Activated naive CD8-positive, alpha-beta T cell treated with anti-CD3 and anti-CD28 coated beads, Interleukin-2, amount 50 U/mL, for 16 hours (primary cell): ENCODE results near the gene CPSF4L.
A peak's percentile ranks its signal among the peaks of the same experiment; 100 is the strongest.

Experiments used
- DNase-seq: peaks from one replicate; pipeline ENCODE4 v3.0.0-alpha.2; 2020; ENCODE audit warnings: low read depth, low spot score

CPSF4L gene

DNA sequence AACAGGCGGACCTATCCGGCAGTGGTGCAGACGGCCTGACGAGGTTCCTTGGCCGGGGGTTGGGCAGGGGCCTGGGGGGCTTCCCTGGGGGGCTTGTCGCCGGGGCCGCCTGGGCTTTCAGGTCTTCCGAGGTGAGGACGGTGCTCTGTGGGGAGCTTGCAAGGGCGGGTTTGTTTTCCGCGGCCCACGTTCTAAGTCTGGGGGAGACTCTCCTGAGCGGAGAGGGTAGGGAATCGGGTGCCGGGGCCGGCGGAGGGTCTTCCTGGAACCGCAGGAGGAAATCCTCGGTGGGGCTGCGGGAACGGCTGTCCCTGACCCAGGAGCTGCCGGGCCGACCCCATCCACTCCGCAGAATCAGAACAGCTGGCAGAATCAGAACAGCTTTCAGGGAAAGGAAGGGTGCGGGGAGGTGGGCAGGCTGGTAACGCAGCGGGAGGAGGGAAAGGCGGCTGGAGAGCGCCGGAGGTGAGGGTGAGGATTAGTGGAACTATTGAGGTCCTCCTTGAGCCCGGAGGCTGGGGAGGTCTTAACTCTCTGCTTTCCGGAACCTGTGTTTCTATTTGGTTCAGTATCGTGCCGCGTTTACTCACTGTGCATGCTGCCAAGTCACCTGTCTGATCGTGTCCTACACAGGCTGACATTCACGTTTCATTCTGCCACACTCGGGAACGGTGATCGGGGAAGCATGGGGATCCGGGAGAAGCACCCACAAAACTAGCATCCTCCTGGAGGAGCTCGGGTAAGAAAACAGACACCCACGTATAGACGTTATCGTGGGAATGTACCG lies 28.9 kb downstream of the CPSF4L start:
- no peak for DNase-seq

DNA sequence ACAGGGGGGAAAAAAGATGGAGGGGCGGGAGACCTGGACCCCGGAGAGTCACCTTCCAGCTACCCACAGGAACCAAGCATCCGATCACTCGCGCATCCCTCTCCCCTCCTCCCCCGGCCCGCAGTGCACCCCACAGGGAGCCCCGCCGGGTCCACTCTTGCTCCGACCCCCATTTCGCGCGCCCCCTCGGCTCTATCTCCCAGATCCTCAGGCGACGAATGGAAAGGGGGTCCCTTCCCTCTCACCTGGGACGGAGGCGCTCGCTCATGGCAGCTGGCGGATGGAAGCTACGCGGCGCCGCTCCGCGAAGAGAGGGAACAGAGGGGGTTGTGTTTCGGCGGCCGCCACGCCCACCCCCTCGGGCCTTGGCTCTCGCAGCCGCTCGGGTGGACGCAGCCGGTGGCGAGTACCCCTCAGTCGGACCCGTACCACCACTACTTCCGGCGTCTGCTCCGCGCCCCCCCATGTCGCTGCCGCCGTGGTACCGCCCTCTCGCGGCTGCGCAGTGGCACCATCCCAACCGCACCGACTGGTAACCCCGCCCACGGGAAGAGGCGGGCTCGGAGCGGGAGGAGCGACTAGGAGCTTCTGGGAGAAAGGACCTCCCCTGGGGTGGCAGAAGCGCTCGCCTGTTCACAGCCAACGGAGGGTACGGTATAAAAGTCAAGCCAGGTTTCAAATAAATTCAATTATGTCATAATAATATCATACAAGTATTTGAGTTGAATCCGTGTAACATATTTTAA lies 29.7 kb downstream of the CPSF4L start:
- DNase-seq, result peak; percentile 97

DNA sequence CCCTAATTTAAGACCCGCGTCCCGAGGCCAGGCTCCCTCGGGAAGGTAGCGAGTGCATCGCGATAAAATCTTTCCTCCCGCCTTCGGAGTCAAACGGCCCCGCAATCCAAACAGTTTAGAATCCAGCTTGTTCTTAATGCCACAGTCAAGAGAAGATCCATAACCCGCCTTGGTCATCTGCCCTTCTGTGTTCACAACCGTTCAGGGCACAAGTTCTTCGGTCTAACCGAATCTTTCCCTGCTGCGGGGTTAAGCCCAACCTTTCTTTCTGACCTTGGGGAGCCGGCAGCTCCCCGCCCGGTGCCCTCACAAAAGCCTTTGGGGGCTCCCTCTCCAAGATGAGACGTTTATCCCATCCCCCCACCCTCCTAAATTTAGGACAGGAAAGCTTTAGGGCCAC lies 30.3 kb downstream of the CPSF4L start:
- DNase-seq, result no peak

DNA sequence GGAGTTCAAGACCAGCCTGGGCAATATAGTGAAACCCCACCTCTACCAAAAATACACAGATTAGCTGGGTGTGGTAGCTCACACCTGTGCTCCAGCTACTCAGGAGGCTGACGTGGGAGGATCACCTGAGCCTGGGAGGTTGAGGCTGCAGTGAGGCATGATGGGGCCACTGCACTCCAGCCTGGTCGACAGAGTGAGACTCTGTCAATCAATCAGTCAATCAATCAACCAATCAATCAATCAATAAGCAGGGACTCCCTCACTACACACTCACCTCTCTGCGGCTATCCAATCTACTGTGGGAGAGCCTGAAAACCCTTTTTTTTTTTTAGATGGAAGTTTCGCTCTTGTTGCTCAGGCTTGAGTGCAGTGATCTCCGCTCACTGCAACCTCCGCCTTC lies 31.6 kb downstream of the CPSF4L start:
- no peak for DNase-seq

DNA sequence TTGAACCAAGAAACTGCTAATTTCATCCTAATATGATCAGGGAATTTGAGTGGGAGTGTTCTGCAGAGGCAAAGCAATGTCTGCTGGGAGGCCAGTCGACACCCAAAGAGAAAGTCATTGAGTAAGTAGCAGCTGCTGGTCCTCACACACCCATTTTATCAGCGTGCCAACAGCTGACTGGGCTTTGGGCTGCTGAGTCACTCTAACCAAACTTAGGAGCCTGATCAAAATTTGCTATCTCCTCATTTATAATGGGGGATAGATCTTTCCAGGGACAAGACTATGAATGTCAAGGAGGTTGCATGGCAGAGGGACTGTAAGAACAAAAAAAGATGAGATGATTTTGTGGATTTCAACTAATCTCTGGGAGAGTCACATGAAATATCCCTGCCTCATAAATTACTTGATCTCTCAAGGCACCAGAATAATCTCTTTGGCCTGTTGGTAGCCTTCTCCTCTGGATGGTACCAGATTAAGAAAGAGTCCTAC lies 32.9 kb downstream of the CPSF4L start:
- DNase-seq, result no peak

DNA sequence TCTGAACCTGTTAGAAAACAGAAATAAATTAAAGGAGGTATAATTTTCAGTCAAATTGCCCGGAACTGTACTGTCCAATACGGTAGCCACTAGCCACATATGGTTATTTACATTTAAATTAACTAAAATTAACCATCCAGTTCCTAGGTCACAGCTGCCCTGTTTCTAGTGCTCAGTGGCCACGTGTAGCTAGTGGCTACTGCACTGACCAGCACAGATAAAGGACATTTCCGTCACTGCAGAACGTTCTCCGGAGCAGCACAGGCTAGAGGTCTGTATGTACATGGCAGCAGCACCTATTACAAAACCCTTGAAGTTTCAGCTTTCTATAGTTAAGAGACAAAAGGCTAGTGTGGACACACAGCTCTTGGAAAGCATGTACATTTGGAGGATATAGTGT lies 33.7 kb downstream of the CPSF4L start:
- no peak for DNase-seq

DNA sequence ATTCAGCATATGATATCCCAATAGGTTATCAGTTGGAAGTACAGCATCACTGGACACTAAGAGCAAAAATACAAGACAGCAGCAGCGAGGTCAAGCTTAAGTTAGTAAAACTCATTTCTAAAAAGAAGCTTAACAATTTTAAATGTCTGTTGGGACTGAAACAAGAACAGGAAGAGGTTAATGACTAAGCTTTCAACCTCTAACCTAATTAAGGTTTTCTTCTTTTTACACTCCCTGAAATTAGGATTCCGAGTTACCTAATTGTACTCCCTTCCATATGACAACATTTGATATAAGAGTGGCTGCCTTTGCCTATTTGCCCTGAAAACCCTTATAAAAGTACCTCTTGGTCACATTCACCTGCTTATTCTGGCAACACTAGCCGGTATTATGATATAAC lies 34.3 kb downstream of the CPSF4L start:
- no peak for DNase-seq

DNA sequence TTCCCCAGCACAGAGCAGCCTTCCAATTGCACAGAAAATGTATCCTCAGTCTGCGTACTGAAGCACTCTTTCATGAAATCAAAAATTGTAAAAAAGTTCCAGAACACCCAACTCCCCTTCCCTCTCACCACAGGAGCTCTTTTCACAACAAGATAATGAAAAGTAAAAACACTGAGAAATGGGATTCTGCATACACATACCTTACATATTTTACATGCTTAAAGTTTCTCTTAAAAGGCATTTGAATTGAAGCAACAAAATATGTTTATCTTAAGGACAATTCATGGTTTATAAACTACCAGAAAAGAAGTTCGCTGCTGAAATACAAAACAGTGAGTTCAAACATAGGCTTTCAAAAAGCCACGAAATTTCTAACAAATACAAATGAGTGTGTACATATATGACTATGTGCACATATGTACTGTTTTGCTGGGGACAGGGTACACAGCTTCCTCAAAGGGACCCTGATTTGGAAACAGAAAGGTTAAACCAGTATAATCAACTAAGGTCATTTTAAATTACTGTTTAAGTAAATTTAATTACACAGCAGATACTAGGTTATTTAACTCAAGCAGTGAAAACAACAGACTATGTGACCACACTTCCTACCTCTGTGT lies 35.0 kb downstream of the CPSF4L start:
- no peak for DNase-seq

DNA sequence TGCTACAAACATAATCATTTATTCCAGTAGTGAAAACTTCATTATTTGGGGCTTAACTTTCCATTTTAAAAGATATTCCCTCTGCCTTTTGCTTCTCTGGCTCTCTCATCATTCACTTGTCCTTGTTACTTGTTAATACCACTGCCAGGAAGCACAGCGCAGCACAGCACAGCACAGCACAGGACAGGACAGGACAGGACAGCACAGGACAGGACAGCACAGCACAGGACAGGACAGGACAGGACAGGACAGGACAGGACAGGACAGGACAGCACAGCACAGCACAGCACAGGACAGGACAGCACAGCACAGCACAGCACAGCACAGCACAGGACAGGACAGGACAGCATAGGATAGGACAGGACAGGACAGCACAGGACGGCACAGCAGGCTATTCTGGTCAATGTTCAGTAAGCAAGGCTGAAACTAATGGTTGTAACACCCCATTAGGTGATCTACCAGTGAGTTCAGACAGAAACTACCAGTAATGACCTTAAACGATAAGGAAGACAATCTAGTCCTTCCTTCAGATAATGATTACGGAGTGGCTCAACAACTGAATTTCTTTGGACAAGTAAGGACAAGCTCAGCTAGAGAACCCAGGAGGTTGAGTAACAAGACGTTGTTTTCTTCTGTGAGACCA lies 36.9 kb downstream of the CPSF4L start:
- no peak for DNase-seq

DNA sequence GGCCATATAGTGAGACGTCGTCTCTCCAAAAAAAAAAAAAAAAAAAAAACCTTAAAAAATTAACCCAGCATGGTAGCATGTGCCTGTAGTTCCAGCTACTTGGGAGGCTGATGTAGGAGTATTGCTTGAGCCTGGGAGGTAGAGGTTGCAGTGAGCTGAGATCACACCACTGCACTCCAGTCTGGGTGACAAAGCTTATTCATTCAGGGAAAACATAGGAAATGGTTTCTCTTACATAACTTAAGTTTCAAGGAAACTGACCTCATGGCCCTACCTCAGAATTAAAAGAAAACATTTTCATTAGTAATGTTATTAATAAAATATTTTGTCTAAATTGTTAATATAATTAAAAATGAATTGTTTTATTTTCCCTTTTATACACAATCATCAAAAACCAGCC lies 37.4 kb downstream of the CPSF4L start:
- no peak for DNase-seq

DNA sequence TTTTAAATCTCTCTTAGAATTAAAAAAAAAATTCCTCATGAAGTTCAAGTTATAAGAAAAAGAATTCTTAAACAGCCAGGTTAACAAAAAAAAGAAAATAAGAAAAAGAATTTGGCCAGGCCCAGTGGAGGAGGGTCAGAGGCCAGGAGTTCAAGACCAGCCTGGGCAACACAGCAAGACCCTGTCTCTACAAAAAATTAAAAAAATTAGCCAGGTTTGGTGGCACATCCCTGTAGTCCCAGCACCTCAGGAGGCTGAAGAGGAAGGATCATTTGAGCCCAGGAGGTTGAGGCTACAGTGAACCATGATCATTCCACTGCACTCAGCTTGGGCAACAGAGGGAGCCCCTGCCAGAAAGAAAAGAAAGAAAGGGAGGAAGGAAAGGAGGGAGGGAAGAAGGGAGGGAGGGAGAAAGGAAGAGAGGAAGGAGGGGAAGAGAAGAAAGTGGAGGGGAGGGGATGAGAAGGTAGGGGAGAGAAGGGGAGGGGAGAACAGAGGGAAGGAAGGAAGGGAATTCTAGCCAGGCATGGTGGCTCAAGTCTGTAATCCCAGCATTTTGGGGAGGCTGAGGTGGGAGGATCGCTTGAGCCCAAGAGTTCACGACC lies 38.0 kb downstream of the CPSF4L start:
- DNase-seq, result no peak

DNA sequence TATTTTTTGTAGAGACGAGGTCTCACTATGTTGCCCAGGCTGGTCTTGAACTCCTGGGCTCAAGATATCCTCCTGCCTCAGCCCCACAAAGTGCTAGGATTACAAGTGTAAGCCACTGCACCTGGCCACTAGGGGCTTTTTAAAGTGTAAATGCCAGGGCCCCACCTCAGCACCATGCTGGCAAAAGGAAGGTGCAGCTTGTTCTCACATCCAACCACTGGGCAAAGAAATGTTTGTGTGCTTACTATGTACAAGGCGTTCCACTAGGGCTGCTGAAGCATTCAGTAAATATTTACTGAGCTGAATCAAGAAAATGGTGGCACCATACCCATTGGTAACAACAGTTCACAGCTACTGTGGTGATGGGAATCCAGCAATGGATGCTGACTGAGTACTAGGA lies 46.2 kb downstream of the CPSF4L start:
- DNase-seq, result no peak

DNA sequence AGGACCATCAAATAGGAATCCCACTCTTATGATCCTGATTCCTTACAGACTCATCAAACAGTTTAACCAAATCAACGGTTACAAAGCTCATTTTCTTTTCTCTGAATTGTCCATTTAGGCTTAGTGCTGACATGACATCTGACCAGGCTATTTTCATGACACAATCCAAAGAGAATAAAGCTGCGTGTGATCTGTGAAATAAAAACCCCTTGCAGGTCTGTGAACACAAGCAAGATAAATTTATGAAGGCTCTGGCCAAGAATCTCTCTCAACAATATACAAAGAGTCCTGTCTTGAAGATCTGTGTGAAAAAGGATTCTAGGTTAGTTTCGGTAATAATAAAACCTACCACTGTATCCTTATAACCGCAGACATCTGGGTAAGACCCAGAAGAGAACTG lies 46.8 kb downstream of the CPSF4L start:
- no peak for DNase-seq

DNA sequence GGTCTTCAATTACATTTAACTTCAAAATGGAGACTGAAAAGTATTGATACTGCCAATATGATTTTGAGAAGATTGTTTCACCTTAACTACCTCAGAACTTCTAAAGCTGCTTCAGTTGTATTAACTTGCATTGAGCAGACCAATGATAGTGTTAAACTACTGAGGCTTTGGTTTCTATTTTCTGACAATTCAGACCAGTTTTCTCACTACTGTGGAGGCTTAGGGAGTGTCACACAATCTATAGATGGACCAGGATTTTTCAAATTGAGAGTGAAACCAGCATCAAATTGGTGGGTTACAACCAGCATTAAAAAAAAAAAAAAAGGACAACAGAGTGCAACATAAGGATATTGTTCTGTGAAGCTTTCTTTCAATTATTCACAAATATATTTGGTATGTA lies 47.7 kb downstream of the CPSF4L start:
- no peak for DNase-seq

DNA sequence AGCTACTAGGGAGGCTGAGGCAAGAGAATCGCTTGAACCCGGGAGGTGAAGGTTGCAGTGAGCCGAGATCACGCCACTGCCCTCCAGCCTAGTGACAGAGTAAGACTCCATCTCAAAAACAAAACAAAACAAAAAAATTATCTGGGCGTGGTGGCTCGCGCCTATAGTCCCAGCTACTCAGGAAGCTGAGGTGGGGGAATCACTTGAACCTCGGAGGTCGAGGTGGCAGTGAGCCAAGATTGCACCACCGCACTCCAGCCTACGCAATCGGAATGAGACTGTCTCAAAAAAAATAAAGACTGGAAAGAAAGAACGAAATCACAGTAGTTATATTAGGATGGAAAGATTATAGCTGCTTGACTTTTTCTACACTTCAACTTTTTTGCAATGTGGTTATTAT lies 49.9 kb downstream of the CPSF4L start:
- no peak for DNase-seq

DNA sequence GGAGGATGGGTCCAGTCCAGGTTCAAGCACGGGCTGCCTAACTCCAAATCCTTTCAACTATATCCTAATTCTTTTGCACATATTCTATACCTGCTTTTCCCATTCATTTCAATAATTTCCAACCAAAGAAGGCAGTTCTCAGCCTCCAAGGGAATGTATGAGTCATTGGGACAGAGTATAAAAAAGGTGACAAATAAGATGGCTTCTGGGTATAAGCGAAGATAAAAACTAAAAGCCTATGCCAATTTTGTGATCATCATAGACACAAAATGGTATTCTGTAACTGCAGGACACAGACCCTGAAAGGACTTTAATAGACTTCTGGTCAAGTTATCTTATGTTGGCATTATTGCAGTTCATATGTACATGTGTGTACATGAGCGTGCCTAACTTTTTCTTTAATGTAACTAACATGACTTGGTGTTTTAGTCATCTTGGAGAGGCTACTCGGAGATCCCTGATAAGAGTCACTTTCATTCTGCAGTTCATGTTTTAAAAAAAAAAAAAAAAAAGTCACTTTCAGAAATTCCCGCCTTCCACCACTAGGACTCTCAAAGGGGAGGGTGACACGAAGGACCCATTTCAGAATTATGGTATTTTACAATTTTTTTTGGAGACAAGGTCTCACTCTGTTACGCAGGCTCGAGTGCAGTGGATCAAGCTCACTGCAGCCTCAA lies 51.5 kb downstream of the CPSF4L start:
- no peak for DNase-seq

DNA sequence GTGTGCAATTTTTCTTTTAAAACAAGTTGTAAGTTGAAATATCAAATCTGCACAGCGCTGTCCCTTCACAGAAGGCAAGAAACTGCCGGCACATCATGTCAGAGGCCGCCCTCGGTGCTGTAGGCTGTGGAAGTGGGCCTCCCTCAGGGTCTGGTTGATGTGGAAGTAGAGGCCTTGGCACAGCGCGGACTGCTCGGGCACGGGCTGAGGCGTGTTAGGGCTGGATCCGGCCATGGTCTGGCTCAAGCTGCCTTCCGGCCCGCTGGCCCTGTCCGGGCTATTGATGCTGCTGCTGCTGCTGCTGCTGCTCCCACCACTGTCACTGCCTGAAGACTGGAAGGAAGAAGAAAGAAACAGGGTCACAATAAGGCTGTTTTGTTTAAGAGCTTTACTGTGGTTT lies 52.2 kb downstream of the CPSF4L start:
- no peak for DNase-seq

DNA sequence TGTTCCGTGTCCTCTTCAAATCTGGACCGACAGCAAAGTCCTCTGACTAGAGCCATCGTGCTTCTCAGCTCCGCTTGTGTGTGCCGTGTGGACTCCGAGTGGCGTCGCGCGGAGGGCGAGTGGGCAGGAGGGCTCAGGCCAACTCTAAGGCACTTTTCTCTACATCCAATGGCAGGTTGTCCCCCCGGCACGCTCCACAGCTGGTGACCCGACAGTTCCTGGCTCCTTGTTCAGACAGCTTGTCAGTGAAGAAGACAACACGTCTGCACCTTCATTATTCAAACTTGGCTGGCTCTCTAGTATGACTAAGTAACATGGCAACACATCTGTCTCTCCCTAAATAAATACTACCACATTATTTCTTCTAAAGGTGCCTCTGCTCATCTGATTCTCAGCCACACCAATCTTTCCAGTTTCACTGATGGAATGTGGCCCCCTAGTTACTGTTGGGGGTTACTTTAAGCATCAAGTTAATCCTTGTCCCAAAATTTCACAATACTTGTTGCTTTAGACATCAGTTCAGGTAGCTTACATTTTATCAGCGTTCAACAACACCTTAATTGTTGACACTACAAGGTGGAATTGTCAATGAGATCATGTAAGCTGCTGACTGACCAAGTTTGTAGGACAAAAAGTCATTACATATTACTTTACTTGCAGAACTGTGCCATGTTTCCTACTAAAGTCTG lies 53.4 kb downstream of the CPSF4L start:
- DNase-seq, result no peak

DNA sequence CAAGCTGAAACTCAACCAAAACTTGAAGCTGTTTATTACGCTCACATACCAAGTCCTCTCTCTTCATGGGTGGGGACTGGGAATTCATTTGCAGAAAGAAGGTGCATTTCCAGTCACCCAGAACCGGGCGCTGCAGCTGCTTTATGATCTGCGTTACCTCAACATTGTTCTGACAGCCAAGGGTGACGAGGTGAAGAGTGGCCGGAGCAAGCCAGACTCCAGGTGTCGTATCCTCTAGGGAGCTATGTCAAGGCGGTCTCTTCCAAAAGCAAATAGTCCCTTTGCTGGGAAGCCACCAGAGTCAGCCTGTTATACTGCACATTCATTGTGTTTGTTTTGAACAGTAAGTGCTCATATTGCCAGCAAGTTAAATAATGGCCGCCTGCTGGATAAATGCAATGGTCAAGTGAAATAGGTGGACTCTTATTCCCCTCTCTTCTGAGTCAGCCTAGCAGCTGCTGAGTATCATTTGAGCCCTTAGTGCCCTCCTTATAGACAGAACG lies 56.2 kb downstream of the CPSF4L start:
- DNase-seq, result no peak

DNA sequence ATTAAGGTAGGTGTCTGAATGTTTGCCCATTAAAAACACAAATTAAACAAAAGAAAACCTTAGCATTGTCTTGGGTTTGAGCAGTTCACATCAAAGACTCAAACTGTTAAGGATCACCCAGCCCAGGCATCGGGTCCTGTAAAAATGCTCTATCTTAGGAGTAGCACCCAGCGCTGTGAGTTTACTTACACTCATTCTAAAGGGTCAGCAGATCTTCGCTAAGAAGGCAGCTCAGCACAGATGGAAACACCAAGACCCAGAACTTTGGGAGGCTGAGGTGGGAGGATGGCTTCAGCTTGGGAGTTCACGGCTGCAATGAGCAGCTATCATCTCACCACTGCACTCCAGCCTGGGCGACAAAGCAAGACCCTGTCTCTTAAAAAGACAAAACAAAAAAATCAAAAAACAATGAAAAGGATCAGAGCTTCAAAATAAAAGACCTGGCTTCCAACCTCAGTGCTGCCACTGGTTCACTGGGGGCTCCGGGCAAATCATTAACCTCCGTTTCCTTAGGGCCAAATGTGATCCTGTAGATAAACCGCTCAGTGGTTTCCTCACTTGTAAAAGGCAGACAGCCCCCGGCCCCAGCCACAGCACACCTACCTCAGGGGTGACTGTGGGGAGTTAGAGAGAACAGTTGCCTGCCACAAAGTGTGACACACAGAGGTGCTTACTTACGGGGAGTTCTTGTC lies 57.7 kb downstream of the CPSF4L start:
- no peak for DNase-seq
